ENCODE measurements around the gene ASB8.

Gene ASB8

GRCh38 chr12:48105867-48106680 lies 51.2 kb downstream of the ASB8 start, which contains the start of gene SENP1:
SENP1 (minus strand) TSS chr12:48106079; CDS start chr12:48101472, 4,607 bp downstream.
- DNase-seq = peak; percentile 99

GRCh38 chr12:48105321-48105866 lies 51.9 kb downstream of the ASB8 start:
- DNase-seq = no peak

- no peak for DNase-seq
Observed at GRCh38 chr12:48104531-48104930, 52.8 kb downstream of the ASB8 start.
